ENCODE results near the gene TBC1D2.
"Not testable (repeated sequence)": the region's sequence is repeated elsewhere in the genome, so short reads cannot be mapped to it uniquely, and the experiment has no call there.

TBC1D2 gene

DNA sequence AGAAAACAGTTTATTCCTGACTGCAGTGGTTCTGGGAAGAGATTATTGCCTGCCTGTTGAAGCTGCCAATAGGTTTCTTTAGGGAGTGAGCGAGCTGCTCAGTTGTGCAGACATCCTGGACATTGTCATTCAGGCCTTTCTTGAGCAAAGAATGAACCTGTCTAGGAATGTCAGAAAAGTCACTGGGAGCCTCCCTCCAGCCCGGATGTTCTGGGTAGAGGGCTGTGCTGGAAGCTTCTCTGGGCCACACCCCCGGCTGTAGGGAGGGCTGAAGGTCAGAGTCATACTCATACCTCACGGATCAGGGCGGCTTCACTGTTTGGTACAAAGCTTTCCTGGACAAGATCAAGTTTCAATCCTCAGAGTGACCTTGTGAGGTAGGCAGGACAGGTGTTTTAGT is 33.4 kb upstream of the TBC1D2 start:
- DNase-seq (ENCODE audit: low read depth), result no peak
- TF ChIP-seq, protein P1, sequence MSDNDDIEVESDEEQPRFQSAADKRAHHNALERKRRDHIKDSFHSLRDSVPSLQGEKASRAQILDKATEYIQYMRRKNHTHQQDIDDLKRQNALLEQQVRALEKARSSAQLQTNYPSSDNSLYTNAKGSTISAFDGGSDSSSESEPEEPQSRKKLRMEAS (IDR thresholded peaks at IDR 0.05; ENCODE audit: low read depth, low read length), result no peak
- TF ChIP-seq MYC (IDR thresholded peaks at IDR 0.05; ENCODE audit: low read depth, low read length) (no peak), CTCF (IDR thresholded peaks at IDR 0.05; ENCODE audit: low read depth, low read length) (no peak), POLR2A (IDR thresholded peaks at IDR 0.05; ENCODE audit: extremely low read depth, insufficient read length) (no peak)
- no peak overlapping the region for H3K4me3 ChIP-seq (ENCODE audit: low read depth, low read length)

- no peak overlapping the region for H3K4me3 ChIP-seq (ENCODE audit: low read depth, low read length)
- TF ChIP-seq CTCF (IDR thresholded peaks at IDR 0.05; ENCODE audit: low read depth, low read length) (no peak), MYC (IDR thresholded peaks at IDR 0.05; ENCODE audit: low read depth, low read length) (no peak)
- TF ChIP-seq, protein P1 (IDR thresholded peaks at IDR 0.05; ENCODE audit: low read depth, low read length), result no peak
- peak; percentile 17 for DNase-seq (ENCODE audit: low read depth)
Measured at GRCh38 chr9:98287384-98287783, 31.9 kb upstream of the TBC1D2 start.

- no peak for DNase-seq (ENCODE audit: low read depth)
- TF ChIP-seq CTCF (IDR thresholded peaks at IDR 0.05; ENCODE audit: low read depth, low read length) (no peak), POLR2A (IDR thresholded peaks at IDR 0.05; ENCODE audit: extremely low read depth, insufficient read length) (no peak), MYC (IDR thresholded peaks at IDR 0.05; ENCODE audit: low read depth, low read length) (no peak)
- TF ChIP-seq, protein P1 (IDR thresholded peaks at IDR 0.05; ENCODE audit: low read depth, low read length), result no peak
- H3K4me3 ChIP-seq (ENCODE audit: low read depth, low read length), result no peak overlapping the region
Measured at GRCh38 chr9:98285446-98285845, 30.0 kb upstream of the TBC1D2 start.

- H3K4me3 ChIP-seq (ENCODE audit: low read depth, low read length), result no peak overlapping the region
Measured at GRCh38 chr9:98284754-98285153, 29.3 kb upstream of the TBC1D2 start.

DNA sequence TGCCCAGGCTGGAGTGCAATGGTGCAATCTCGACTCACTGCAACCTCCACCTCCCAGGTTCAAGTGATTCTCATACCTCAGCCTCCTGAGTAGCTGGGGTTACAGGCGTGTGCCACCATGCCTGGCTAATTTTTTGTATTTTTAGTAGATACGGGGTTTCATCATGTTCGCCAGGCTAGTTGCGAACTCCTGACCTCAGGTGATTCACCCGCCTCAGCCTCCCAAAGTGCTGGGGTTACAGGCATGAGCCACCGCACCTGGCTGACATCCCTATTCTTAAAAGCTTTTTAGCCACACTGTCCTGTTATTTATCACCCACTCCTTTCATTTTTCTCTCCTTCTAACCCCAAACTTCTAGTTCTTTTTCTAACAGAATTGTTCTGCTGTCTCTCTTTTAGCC is 27.7 kb upstream of the TBC1D2 start:
- DNase-seq (ENCODE audit: low read depth); H3K4me3 ChIP-seq (ENCODE audit: low read depth, low read length): not testable (repeated sequence)

More at GRCh38 chr9:98284754-98285153, 29.3 kb upstream of the TBC1D2 start:
- TF ChIP-seq MYC (IDR thresholded peaks at IDR 0.05; ENCODE audit: low read depth, low read length), result no peak
- no peak for TF ChIP-seq POLR2A (IDR thresholded peaks at IDR 0.05; ENCODE audit: extremely low read depth, insufficient read length)
- TF ChIP-seq, protein P1 (IDR thresholded peaks at IDR 0.05; ENCODE audit: low read depth, low read length), result no peak
- DNase-seq (ENCODE audit: low read depth), result no peak

DNA sequence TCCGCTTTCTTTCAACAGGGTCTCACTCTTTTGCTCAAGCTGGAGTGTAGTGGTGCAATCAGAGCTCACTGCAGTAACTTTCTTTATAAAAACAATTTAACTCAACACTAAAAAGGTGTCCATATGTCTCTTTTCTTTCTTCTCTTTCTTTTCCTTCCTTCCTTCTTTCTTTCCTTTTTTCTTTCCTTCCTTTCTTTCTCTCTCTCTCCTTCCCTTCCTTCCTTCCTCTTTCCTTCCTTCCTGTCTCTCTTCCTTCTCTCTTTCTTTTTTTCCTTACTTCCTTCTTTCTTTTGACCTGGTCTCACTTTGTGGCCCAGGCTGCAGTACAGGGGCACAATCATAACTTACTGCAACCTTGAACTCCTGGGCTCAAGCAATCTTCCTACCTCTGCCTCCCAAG is 25.8 kb upstream of the TBC1D2 start:
- DNase-seq (ENCODE audit: low read depth), result no peak
- TF ChIP-seq MYC (IDR thresholded peaks at IDR 0.05; ENCODE audit: low read depth, low read length), result no peak
- TF ChIP-seq POLR2A (IDR thresholded peaks at IDR 0.05; ENCODE audit: extremely low read depth, insufficient read length), result no peak
- TF ChIP-seq CTCF (IDR thresholded peaks at IDR 0.05; ENCODE audit: low read depth, low read length), result no peak
- TF ChIP-seq, protein P1 (IDR thresholded peaks at IDR 0.05; ENCODE audit: low read depth, low read length), result no peak
- no peak overlapping the region for H3K4me3 ChIP-seq (ENCODE audit: low read depth, low read length)

GRCh38 chr9:98280574-98280973 is 25.1 kb upstream of the TBC1D2 start:
- no peak for DNase-seq (ENCODE audit: low read depth)
- TF ChIP-seq POLR2A (IDR thresholded peaks at IDR 0.05; ENCODE audit: extremely low read depth, insufficient read length), result no peak
- TF ChIP-seq, protein P1 (IDR thresholded peaks at IDR 0.05; ENCODE audit: low read depth, low read length), result no peak
- no peak for TF ChIP-seq CTCF (IDR thresholded peaks at IDR 0.05; ENCODE audit: low read depth, low read length)
- no peak for TF ChIP-seq MYC (IDR thresholded peaks at IDR 0.05; ENCODE audit: low read depth, low read length)

More at GRCh38 chr9:98280574-98280973, 25.1 kb upstream of the TBC1D2 start:
- no peak overlapping the region for H3K4me3 ChIP-seq (ENCODE audit: low read depth, low read length)

Measured in NB4 (cell line).